ENCODE data around the gene ZNF454. TPM values are rescaled to one million over a fixed set of nuclear protein-coding genes. Genes with fewer than 3 reads are reported as not detected.

Gene ZNF454
- total RNA-seq, 2 donors from 2014 or later, result 1.4 TPM

DNA sequence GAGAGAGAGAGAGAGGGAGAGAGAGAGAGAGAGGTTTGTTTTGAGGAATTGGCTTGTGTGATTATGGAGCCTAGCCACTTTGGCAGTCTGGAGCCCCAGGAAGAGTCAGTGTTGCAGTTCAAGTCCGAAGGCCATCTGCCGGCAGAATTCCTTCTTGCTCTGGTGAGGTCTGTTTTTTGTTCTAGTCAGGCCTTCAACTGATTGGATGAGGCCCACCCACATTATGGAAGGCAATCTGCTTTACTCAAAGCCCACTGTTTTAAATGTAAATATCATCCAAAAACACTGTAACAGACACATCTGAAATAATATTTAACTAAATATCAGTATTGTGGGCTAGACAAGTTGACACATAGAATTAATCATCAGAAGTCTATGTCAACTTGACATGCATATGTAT lies 65.6 kb downstream of the ZNF454 start:
- H3K36me3 ChIP-seq, result no peaks in the 10 kb centered on the region
- H3K4me3 ChIP-seq, result no peak overlapping the region
- intact Hi-C loops (cut with DNase I), result no loop called here
- no peak overlapping the region for H3K27ac ChIP-seq
- no peak for DNase-seq
- H3K9me3 ChIP-seq, result no peaks in the 10 kb centered on the region
- TF ChIP-seq, protein P1, sequence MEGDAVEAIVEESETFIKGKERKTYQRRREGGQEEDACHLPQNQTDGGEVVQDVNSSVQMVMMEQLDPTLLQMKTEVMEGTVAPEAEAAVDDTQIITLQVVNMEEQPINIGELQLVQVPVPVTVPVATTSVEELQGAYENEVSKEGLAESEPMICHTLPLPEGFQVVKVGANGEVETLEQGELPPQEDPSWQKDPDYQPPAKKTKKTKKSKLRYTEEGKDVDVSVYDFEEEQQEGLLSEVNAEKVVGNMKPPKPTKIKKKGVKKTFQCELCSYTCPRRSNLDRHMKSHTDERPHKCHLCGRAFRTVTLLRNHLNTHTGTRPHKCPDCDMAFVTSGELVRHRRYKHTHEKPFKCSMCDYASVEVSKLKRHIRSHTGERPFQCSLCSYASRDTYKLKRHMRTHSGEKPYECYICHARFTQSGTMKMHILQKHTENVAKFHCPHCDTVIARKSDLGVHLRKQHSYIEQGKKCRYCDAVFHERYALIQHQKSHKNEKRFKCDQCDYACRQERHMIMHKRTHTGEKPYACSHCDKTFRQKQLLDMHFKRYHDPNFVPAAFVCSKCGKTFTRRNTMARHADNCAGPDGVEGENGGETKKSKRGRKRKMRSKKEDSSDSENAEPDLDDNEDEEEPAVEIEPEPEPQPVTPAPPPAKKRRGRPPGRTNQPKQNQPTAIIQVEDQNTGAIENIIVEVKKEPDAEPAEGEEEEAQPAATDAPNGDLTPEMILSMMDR (IDR thresholded peaks at IDR 0.05), result no peak
- no peaks in the 10 kb centered on the region for H3K27me3 ChIP-seq
- H3K9ac ChIP-seq (ENCODE audit: low read depth in 2 of 2, low read length in 2 of 2), result no peak overlapping the region
- H3K4me1 ChIP-seq, result no peaks in the 10 kb centered on the region

- intact Hi-C loops (cut with DNase I), result no loop called here
- Histone ChIP-seq H3K27me3 (no peaks in the 10 kb centered on the region), H3K9me3 (no peaks in the 10 kb centered on the region), H3K4me3 (no peak overlapping the region), H3K27ac (no peak overlapping the region), H3K4me1 (no peaks in the 10 kb centered on the region), H3K36me3 (no peaks in the 10 kb centered on the region), H3K9ac (ENCODE audit: low read depth in 2 of 2, low read length in 2 of 2) (no peak overlapping the region)
- TF ChIP-seq, protein P1 (IDR thresholded peaks at IDR 0.05), result no peak
- no peak for DNase-seq
Observed at GRCh38 chr5:179008667-179009066, 67.7 kb downstream of the ZNF454 start.

Other genes with a start within 250 kb of the ZNF454 start
- gene ZNF354A, start 210.5 kb upstream of the ZNF454 start, total RNA-seq, result 1 to 10 TPM; 6.2 to 7.4 TPM
- gene ZNF354B, start 81.2 kb upstream of the ZNF454 start, total RNA-seq, result 1 to 10 TPM; 7.5 to 9.3 TPM
- gene ZFP2, start 45.3 kb upstream of the ZNF454 start, total RNA-seq, result 1 to 10 TPM in 1 of 2 donors, under 1 TPM in 1; 0.89 to 1.0 TPM
- not detected for gene GRM6, start 54.1 kb downstream of the ZNF454 start, total RNA-seq
- gene ZNF879, start 82.6 kb downstream of the ZNF454 start, total RNA-seq, result 1 to 10 TPM; 1.8 to 2.7 TPM
- 1 to 10 TPM; 1.7 to 1.9 TPM for gene ZNF354C, start 119.2 kb downstream of the ZNF454 start, total RNA-seq

All from colonic mucosa (tissue), 4 donors.